HepG2 (cell line): ENCODE results near the gene RAB6A. TPM values are rescaled to one million over a fixed set of nuclear protein-coding genes. Genes with fewer than 3 reads are reported as not detected.

ENCODE experiments used
- AHR ChIP-seq: IDR thresholded peaks from 2 replicates; pipeline ENCODE4 v1.6.1; 2018; ENCODE audit warnings: missing genetic modification reagents, missing compliant biosample characterization
- ATF6 ChIP-seq: sonication (generic); formaldehyde crosslinking; conservative IDR thresholded peaks from 2 replicates; pipeline ENCODE4 v1.4.0; 2020; ENCODE audit warnings: missing genetic modification reagents
- HES4 ChIP-seq: sonication (generic); formaldehyde crosslinking; IDR thresholded peaks from 2 replicates; pipeline ENCODE4 v1.9.0; 2021; ENCODE audit warnings: mild to moderate bottlenecking, missing genetic modification reagents, borderline replicate concordance
- IRF1 ChIP-seq: sonication (generic); formaldehyde crosslinking; IDR thresholded peaks from 2 replicates; pipeline ENCODE4 v1.4.0; 2020; ENCODE audit warnings: low read depth, mild to moderate bottlenecking, missing genetic modification reagents
- KLF15 ChIP-seq: sonication (generic); formaldehyde crosslinking; IDR thresholded peaks from 2 replicates; pipeline ENCODE4 v1.8.1; 2023; ENCODE audit warnings: borderline replicate concordance, mild to moderate bottlenecking, inconsistent platforms, missing genetic modification reagents, mixed read lengths
- KLF16 ChIP-seq, 2 experiments: sonication (generic) in 1 of 2; formaldehyde crosslinking in 1 of 2; IDR thresholded peaks; 2 replicates each; pipeline versions ENCODE4 v1.6.1 to v1.8.0; 2016 to 2023; ENCODE audit warnings: missing genetic modification reagents in 2 of 2, missing compliant biosample characterization in 1 of 2
- POLR2A ChIP-seq, 2 experiments: IDR thresholded peaks; 2 replicates each; pipeline ENCODE4 v1.6.1; 2011; ENCODE audit warnings: low read depth in 2 of 2, low read length in 2 of 2, mild to moderate bottlenecking in 1 of 2, moderate library complexity in 1 of 2; ENCODE audit not compliant: insufficient read depth in 1 of 2
- SIN3B ChIP-seq: fragments of 150-350 bp; IDR thresholded peaks from 2 replicates; pipeline ENCODE4 v1.6.1; 2014; ENCODE audit warnings: low read length
- SRY ChIP-seq: sonication (generic); formaldehyde crosslinking; IDR thresholded peaks from 2 replicates; pipeline ENCODE4 v1.8.0; 2022; ENCODE audit warnings: mild to moderate bottlenecking, missing genetic modification reagents
- ZBTB7A ChIP-seq: sonication (generic); formaldehyde crosslinking; IDR thresholded peaks from 2 replicates; pipeline ENCODE4 v1.8.0; 2022; ENCODE audit warnings: mild to moderate bottlenecking, missing genetic modification reagents
- ZNF292 ChIP-seq: sonication (generic); formaldehyde crosslinking; IDR thresholded peaks from 2 replicates; pipeline ENCODE4 v1.8.1; 2022; ENCODE audit warnings: mild to moderate bottlenecking, low read depth, missing genetic modification reagents, borderline replicate concordance
- ZNF326 ChIP-seq: sonication (generic); formaldehyde crosslinking; IDR thresholded peaks from 2 replicates; pipeline ENCODE4 v1.4.0; 2020; ENCODE audit warnings: missing genetic modification reagents, borderline replicate concordance
- ZNF446 ChIP-seq: sonication (generic); formaldehyde crosslinking; IDR thresholded peaks from 2 replicates; pipeline ENCODE4 v1.5.0; 2020; ENCODE audit warnings: mild to moderate bottlenecking, missing genetic modification reagents
- ZNF547 ChIP-seq: sonication (generic); formaldehyde crosslinking; IDR thresholded peaks from 2 replicates; pipeline ENCODE4 v1.5.1; 2020; ENCODE audit warnings: mild to moderate bottlenecking, missing genetic modification reagents
- ZNF839 ChIP-seq: sonication (generic); formaldehyde crosslinking; IDR thresholded peaks from 2 replicates; pipeline ENCODE4 v1.4.0; 2020; ENCODE audit warnings: missing genetic modification reagents, mild to moderate bottlenecking, borderline replicate concordance
- polyA plus RNA-seq, 8 experiments: library from polyadenylated mRNA; depleted of rRNA in 3 of 8; stranded (reverse) in 7 of 8; unstranded in 1 of 8; fragments of >200 nt; fragmentation: Illumina TruSeq in 4 of 8; extraction: Trizol in 4 of 8; gene quantifications; 2 replicates each; pipeline versions ENCODE4 v1.2.1 to v1.2.3, GENCODE V29; 2011 to 2016; ENCODE audit warnings: low read depth in 4 of 8, missing spikeins in 1 of 8, mixed read lengths in 1 of 8; ENCODE audit not compliant: insufficient read depth in 1 of 8
- total RNA-seq, 5 experiments: library from RNA; depleted of rRNA; stranded (reverse); fragments of >200 nt; fragmentation: Illumina TruSeq; extraction: Trizol; gene quantifications; 2 replicates each; pipeline ENCODE4 v1.2.3, GENCODE V29; 2016; ENCODE audit warnings: low read depth in 1 of 5
- TF ChIP-seq, protein P1 (sequence below), 2 experiments: sonication (generic) in 1 of 2; formaldehyde crosslinking in 1 of 2; IDR thresholded peaks; 2 replicates each; pipeline versions ENCODE4 v1.4.0 to v1.6.1; 2018 to 2020; ENCODE audit warnings: missing genetic modification reagents in 2 of 2, borderline replicate concordance in 1 of 2, low read depth in 1 of 2, mild to moderate bottlenecking in 1 of 2, missing biosample characterization in 1 of 2
- TF ChIP-seq, protein P2 (sequence below): sonication (generic); formaldehyde crosslinking; conservative IDR thresholded peaks from 2 replicates; pipeline ENCODE4 v1.4.0; 2020; ENCODE audit warnings: missing genetic modification reagents
- TF ChIP-seq, protein P3 (sequence below): sonication (generic); formaldehyde crosslinking; IDR thresholded peaks from 2 replicates; pipeline ENCODE4 v1.4.0; 2020; ENCODE audit warnings: mild to moderate bottlenecking, missing genetic modification reagents, borderline replicate concordance

Gene RAB6A
- total and polyA plus RNA-seq, 2 of the 13 experiments (the other 11 are each of a cell fraction or from before 2014, with no cell fraction given), result 74.3 to 121 TPM

GRCh38 chr11:73787643-73788558 is 27.0 kb upstream of the RAB6A start, which contains the start of gene MRPL48 (continued):
- TF ChIP-seq, protein P1, sequence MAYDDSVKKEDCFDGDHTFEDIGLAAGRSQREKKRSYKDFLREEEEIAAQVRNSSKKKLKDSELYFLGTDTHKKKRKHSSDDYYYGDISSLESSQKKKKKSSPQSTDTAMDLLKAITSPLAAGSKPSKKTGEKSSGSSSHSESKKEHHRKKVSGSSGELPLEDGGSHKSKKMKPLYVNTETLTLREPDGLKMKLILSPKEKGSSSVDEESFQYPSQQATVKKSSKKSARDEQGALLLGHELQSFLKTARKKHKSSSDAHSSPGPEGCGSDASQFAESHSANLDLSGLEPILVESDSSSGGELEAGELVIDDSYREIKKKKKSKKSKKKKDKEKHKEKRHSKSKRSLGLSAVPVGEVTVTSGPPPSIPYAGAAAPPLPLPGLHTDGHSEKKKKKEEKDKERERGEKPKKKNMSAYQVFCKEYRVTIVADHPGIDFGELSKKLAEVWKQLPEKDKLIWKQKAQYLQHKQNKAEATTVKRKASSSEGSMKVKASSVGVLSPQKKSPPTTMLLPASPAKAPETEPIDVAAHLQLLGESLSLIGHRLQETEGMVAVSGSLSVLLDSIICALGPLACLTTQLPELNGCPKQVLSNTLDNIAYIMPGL (CRISPR knock-in tag; IDR thresholded peaks at IDR 0.05; ENCODE audit: borderline replicate concordance in 1 of 2, low read depth in 1 of 2), result peak; percentile 90 to 94
- TF ChIP-seq SIN3B, result peak; percentile 74
- TF ChIP-seq ZNF446 (CRISPR knock-in tag), result no peak
- TF ChIP-seq ZNF839 (CRISPR knock-in tag), result no peak
- peak; percentile 95 for TF ChIP-seq ZNF547
- TF ChIP-seq, protein P2, sequence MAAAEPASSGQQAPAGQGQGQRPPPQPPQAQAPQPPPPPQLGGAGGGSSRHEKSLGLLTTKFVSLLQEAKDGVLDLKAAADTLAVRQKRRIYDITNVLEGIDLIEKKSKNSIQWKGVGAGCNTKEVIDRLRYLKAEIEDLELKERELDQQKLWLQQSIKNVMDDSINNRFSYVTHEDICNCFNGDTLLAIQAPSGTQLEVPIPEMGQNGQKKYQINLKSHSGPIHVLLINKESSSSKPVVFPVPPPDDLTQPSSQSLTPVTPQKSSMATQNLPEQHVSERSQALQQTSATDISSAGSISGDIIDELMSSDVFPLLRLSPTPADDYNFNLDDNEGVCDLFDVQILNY, result no peak
- peak; percentile 63; the same call in 1 of the 2 replicates for TF ChIP-seq ZBTB7A
- no peak for TF ChIP-seq IRF1
- TF ChIP-seq ATF6 (CRISPR knock-in tag), result peak; percentile 78; the same call in 1 of the 2 replicates
- TF ChIP-seq KLF15 (CRISPR knock-in tag), result no peak
- TF ChIP-seq HES4 (CRISPR knock-in tag), result peak; percentile 79
- TF ChIP-seq ZNF326 (CRISPR knock-in tag), result no peak
- TF ChIP-seq KLF16 (CRISPR knock-in tag; IDR thresholded peaks at IDR 0.05), result peak in 1 of 2 experiments; percentile 81; a peak in 2 of 4 replicates
- TF ChIP-seq, protein P3, sequence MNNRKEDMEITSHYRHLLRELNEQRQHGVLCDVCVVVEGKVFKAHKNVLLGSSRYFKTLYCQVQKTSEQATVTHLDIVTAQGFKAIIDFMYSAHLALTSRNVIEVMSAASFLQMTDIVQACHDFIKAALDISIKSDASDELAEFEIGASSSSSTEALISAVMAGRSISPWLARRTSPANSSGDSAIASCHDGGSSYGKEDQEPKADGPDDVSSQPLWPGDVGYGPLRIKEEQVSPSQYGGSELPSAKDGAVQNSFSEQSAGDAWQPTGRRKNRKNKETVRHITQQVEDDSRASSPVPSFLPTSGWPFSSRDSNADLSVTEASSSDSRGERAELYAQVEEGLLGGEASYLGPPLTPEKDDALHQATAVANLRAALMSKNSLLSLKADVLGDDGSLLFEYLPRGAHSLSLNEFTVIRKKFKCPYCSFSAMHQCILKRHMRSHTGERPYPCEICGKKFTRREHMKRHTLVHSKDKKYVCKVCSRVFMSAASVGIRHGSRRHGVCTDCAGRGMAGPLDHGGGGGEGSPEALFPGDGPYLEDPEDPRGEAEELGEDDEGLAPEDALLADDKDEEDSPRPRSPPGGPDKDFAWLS (CRISPR knock-in tag), result no peak
- peak; percentile 82 to 83 for TF ChIP-seq POLR2A (IDR thresholded peaks at IDR 0.05; ENCODE audit: insufficient read depth in 1 of 2, low read depth in 2 of 2, low read length in 2 of 2)
- peak; percentile 75; the same call in 1 of the 2 replicates for TF ChIP-seq ZNF292 (CRISPR knock-in tag)
- peak; percentile 79; the same call in 1 of the 2 replicates for TF ChIP-seq SRY
- TF ChIP-seq AHR, result no peak
